Measurements from ENCODE around the gene SHROOM2.

SHROOM2 gene

GRCh38 chrX:9966775-9967408 is 180.7 kb downstream of the SHROOM2 start, which contains the start of gene CLDN34:
Gene CLDN34 (plus strand): TSS chrX:9967358. CDS start chrX:9967358, 0 bp downstream.
- no peak for DNase-seq (ENCODE audit: low spot score)
- in situ Hi-C loops (cut with MboI; ENCODE audit: low pct_unique_long_range_greater_than_20kb, low sequenced_read_pairs, unreplicated experiment): no loop called here
- TF ChIP-seq CTCF (IDR thresholded peaks at IDR 0.05; ENCODE audit: extremely low read depth, insufficient read depth, missing control alignments): no peak

- TF ChIP-seq CTCF (IDR thresholded peaks at IDR 0.05; ENCODE audit: extremely low read depth, insufficient read depth, missing control alignments): no peak
- no peak for DNase-seq (ENCODE audit: low spot score)
- in situ Hi-C loops (cut with MboI; ENCODE audit: low pct_unique_long_range_greater_than_20kb, low sequenced_read_pairs, unreplicated experiment): no loop called here
Measured at GRCh38 chrX:9977635-9978034, 191.4 kb downstream of the SHROOM2 start.

- in situ Hi-C loops (cut with MboI; ENCODE audit: low pct_unique_long_range_greater_than_20kb, low sequenced_read_pairs, unreplicated experiment): no loop called here
- no peak for DNase-seq (ENCODE audit: low spot score)
- no peak for TF ChIP-seq CTCF (IDR thresholded peaks at IDR 0.05; ENCODE audit: extremely low read depth, insufficient read depth, missing control alignments)
Measured at GRCh38 chrX:9980401-9980800, 194.2 kb downstream of the SHROOM2 start.

- no peak for TF ChIP-seq CTCF (IDR thresholded peaks at IDR 0.05; ENCODE audit: extremely low read depth, insufficient read depth, missing control alignments)
- DNase-seq (ENCODE audit: low spot score): no peak
- in situ Hi-C loops (cut with MboI; ENCODE audit: low pct_unique_long_range_greater_than_20kb, low sequenced_read_pairs, unreplicated experiment): no loop called here
Measured at GRCh38 chrX:9980927-9981326, 194.7 kb downstream of the SHROOM2 start.

GRCh38 chrX:9983441-9983840 is 197.2 kb downstream of the SHROOM2 start:
- no peak for DNase-seq (ENCODE audit: low spot score)
- TF ChIP-seq CTCF (IDR thresholded peaks at IDR 0.05; ENCODE audit: extremely low read depth, insufficient read depth, missing control alignments): no peak
- in situ Hi-C loops (cut with MboI; ENCODE audit: low pct_unique_long_range_greater_than_20kb, low sequenced_read_pairs, unreplicated experiment): no loop called here

- in situ Hi-C loops (cut with MboI; ENCODE audit: low pct_unique_long_range_greater_than_20kb, low sequenced_read_pairs, unreplicated experiment): no loop called here
- DNase-seq (ENCODE audit: low spot score): no peak
- no peak for TF ChIP-seq CTCF (IDR thresholded peaks at IDR 0.05; ENCODE audit: extremely low read depth, insufficient read depth, missing control alignments)
Measured at GRCh38 chrX:9983846-9984245, 197.6 kb downstream of the SHROOM2 start.
